GM10266 (cell line): Measurements from ENCODE around the gene HPSE2.

ENCODE experiments used
- DNase-seq: peaks from one replicate; pipeline ENCODE4 v3.0.0; 2012; ENCODE audit errors: extremely low spot score
- TF ChIP-seq, protein P1 (sequence below): IDR thresholded peaks from 2 replicates; pipeline ENCODE4 v1.5.1; 2012; ENCODE audit warnings: mild to moderate bottlenecking, low read depth; ENCODE audit not compliant: control insufficient read depth, insufficient read depth; ENCODE audit errors: missing control alignments

HPSE2 gene

DNA sequence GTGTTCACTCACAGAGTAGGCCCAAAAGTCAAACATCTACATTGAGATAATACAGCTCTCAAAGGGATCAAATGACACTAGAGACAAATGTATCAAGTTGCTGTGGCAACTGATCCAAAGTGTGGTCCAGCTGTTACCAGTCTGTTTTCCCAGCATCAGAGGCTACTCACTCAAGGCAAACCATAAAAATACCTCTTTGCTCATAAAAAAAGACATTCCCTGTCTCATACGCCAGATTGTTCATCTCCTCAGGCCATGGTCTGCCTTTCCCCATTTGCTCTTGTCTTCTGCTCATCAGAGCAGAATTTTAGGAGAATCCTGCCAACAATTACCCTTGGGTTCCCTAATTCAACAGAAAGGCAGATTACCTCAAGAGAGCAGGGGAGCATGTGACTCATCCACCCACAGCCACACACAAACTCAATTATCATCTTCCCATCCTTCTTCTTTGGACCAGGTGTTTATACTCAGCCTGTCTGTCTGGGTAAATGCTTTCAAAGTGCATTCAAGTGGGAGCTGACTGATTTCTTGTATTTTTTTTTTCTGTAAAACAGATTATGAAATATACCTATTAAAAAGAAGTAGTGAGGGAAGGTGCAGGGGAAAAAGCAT, 562.4 kb downstream of the HPSE2 start:
- no peak for DNase-seq
- TF ChIP-seq, protein P1, sequence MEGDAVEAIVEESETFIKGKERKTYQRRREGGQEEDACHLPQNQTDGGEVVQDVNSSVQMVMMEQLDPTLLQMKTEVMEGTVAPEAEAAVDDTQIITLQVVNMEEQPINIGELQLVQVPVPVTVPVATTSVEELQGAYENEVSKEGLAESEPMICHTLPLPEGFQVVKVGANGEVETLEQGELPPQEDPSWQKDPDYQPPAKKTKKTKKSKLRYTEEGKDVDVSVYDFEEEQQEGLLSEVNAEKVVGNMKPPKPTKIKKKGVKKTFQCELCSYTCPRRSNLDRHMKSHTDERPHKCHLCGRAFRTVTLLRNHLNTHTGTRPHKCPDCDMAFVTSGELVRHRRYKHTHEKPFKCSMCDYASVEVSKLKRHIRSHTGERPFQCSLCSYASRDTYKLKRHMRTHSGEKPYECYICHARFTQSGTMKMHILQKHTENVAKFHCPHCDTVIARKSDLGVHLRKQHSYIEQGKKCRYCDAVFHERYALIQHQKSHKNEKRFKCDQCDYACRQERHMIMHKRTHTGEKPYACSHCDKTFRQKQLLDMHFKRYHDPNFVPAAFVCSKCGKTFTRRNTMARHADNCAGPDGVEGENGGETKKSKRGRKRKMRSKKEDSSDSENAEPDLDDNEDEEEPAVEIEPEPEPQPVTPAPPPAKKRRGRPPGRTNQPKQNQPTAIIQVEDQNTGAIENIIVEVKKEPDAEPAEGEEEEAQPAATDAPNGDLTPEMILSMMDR: no peak

DNA sequence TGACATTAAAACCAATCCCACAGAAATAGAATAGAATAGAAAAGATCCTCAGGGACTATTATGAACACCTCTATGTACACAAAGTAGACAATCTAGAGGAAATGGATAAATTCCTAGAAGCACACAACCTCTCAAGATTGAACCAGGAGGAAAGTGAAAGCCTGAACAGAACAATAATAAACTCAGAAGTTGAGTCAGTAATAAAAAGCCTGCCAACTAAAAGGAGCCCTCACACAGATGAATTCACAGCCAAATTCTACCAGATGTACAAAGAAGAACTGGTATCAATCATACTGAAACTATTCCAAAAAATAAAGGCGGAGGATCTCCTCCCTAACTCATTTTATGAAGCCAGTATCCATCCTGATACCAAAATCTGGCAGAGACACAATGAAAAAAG, 568.6 kb downstream of the HPSE2 start:
- DNase-seq: no peak
- TF ChIP-seq, protein P1: no peak

DNA sequence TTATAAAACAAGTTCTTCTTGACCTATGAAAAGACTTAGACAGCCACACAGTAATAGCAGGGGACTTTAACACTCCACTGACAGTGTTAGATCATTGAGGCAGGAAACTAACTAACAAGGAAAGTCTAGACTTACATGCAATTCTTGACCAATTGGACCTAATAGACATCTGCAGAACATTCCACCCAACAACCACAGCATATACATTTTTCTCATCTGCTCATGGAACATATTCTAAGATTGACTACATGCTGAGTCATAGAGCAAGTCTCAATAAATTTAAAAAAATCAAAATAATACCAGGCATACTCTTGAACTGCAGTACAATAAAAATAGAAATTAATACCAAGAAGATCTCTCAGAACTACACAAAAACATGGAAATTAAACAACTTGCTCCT, 569.4 kb downstream of the HPSE2 start:
- TF ChIP-seq, protein P1: no peak

DNA sequence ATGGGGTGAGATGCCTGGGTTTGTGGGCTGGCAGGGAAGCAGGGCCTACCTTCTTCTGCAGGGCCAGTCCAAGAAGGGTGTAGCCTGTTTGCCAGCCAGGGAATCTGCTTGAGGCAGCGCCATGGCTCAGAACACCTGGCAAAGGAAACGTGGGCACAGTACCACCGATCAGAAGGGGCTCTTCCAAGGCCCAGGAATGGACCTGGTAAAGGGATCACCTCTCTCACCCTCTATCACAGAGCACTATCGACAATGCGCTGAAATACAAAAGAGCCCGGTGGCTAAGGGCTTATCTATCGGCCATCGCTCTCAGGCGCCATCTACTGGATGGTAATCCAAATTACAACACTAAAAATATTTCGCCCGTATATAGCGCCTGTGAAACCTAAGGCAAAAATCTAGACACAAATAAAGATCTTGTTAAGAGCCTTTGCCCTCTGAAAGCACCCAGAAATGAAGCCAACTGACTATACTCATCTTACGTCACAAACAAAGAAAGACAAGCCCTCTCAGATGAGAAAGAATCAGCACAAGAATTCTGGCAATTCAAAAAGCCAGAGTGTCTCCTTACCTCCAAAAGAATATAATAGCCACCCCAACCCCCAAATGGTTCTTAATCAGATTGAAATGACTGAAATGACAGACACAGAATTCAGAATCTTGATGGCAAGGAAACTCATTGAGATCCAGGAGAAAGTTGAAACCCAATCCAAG, 571.2 kb downstream of the HPSE2 start:
- DNase-seq: peak; percentile 47
- TF ChIP-seq, protein P1: peak; percentile 64

More for the DNA sequence above, 569.4 kb downstream of the HPSE2 start:
- no peak for DNase-seq

DNA sequence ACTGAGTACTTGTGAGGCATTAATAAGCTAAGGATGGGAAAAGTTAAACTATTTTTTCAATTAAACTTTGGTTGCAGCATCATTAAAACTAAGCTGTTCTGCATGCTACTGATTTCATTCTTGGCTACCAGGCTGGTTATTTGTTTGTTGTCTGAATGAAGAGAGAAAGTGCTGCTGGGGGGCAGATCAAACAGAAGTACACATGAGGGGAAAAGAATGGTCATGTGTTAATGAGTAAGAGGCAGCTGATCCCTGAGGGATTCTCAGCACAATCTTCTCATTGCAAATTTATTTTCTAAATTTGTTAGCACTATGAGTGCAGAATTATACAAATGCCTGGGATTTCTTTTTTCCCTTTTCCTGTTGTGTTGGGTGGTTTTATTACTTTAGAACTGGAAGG, 575.7 kb downstream of the HPSE2 start:
- DNase-seq: no peak
- TF ChIP-seq, protein P1: no peak

DNA sequence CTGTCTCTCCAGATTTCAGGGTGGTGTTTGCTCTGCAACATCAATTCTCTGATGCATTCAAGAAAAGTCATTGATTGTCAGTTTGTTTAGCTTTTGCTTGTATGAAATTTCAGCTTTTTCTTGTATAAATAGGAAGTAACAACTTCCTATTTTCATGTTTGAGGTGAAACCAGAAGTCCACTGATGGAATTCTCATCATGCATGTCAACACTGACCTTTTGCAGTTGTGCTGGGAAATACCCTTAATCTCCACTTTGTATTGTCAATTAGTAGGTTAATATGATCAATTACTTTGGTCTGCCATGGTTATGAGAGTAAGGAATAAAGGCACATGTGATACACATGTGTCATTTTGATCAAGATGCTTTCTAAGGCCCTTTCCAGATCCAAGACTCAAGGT, 580.2 kb downstream of the HPSE2 start:
- TF ChIP-seq, protein P1: no peak
- DNase-seq: no peak

DNA sequence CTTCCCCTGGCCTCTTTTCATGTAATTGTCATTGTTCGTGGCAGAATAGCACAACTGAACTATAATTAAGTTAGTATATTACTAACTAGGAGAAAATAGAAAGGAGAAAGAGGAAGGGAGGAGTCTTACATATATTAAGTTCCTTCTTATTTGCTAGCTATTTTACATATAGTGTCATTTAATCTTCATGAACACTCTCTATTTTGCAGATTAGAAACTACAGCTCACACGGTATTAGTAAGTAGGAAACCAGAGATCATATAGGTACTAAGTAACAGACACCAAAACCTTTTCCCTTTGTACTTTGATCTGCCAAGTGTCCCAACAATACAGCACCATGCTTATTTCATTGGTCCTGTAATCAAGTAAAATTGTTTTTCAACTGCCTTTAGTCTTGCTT, 586.5 kb downstream of the HPSE2 start:
- DNase-seq: no peak
- TF ChIP-seq, protein P1: no peak
